ENCODE measurements around the gene SLC17A7.

SLC17A7 gene

DNA sequence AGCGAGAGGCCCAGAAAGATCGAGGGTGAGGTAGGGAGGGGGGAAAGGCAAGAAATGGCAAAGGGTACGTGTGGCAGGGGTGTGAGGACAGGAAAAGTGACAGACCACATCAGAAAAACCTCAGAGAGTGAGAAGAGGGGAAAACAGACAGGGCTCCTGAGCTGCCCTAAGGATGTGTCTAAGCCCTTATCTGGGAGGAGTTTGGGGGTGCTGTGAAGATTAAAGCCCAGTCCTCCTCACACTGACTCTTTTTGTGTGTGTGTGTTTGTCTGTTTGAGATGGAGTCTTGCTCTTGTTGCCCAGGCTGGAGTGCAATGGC, 17.4 kb downstream of the SLC17A7 start:
- TF ChIP-seq, protein P1, sequence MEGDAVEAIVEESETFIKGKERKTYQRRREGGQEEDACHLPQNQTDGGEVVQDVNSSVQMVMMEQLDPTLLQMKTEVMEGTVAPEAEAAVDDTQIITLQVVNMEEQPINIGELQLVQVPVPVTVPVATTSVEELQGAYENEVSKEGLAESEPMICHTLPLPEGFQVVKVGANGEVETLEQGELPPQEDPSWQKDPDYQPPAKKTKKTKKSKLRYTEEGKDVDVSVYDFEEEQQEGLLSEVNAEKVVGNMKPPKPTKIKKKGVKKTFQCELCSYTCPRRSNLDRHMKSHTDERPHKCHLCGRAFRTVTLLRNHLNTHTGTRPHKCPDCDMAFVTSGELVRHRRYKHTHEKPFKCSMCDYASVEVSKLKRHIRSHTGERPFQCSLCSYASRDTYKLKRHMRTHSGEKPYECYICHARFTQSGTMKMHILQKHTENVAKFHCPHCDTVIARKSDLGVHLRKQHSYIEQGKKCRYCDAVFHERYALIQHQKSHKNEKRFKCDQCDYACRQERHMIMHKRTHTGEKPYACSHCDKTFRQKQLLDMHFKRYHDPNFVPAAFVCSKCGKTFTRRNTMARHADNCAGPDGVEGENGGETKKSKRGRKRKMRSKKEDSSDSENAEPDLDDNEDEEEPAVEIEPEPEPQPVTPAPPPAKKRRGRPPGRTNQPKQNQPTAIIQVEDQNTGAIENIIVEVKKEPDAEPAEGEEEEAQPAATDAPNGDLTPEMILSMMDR (IDR thresholded peaks at IDR 0.05; ENCODE audit: extremely low read depth, insufficient read depth, missing control alignments) = no peak
- DNase-seq (ENCODE audit: low spot score) = no peak
- in situ Hi-C loops (cut with MboI; ENCODE audit: low pct_unique_long_range_greater_than_20kb, low sequenced_read_pairs, unreplicated experiment) = no loop called here

DNA sequence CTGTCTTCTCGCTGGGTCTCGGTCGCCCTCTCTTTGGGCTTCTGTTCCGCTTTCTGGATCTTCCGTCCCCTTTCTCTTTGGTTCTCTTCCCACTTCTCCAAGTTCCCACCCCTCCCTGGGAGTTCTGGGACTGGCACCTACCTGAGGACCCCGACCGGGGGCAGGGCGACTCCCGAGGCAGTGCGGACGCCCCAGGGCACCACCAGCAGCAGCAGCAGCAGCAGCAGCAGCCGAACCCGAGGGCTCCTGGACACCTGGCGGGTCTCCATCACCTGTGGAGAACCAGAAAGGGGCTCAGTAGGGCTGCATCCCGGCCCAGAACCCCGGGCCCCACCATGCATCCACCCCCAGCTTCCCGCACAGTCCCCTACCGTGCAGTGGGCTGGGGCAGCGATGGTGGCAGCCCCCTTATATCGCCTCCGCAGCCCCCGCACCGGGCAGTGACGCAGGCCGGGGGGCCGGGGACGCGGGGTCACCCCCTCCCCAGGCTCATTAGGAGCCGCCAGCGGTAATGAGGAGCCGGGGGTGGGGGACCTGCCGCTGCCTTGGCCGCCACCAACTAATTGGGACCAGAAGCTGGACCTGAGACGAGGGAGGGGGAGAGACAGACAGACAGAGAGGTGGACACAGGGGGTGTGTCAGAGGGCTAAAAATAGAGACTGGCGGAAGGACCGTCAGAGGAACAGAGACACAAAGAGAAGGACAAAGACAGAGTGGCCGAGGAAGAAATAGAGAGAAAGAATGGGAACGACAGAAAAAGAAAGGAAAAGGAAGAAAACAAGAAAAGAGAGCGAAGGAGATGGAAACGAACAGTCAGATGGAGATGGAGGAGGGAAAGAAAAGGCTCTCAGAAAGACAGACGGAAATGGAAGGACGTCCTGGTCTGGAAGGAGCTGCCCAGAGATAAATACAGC, 18.0 kb downstream of the SLC17A7 start, which contains the start of gene PTH2:
Gene PTH2, minus strand, starts transcription at position 371 of the 914 bp plus-strand sequence. Its CDS starts 102 bp downstream, at position 269.
- TF ChIP-seq, protein P1 (IDR thresholded peaks at IDR 0.05; ENCODE audit: extremely low read depth, insufficient read depth, missing control alignments) = no peak
- in situ Hi-C loops (cut with MboI; ENCODE audit: low pct_unique_long_range_greater_than_20kb, low sequenced_read_pairs, unreplicated experiment) = no loop called here
- DNase-seq (ENCODE audit: low spot score) = no peak

DNA sequence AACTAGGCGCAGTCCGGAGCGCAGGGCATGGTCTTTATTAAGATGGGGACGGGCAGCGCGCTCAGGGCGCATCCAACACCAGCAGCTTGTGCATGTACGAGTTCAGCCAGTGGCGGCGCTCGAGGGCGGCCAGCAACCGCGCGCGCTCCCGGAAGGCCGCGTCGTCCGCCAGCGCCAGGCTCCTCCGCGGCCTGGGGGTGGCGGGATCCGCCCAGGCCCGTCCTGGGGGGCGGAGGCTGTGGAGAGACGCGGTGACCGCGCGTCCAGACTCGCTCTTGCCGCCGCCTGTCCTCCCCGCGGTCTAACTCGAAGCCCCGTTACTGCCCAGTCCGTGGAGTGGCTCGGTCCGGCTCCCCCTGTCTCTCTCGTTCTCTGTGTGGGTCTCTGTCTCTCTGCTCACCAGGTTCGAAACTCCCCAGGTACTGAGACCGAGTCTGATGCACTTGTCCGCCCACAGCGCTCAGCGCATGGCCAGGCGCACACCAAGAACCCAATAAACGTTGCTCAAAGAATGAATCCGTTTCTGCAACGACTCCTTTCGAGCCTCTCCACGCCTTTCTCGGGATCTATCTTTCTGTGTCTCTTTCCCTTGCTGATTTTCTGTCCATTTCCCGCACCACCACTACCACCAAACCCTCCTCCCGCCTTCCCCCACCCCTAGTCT, 18.8 kb downstream of the SLC17A7 start:
- TF ChIP-seq, protein P1 (IDR thresholded peaks at IDR 0.05; ENCODE audit: extremely low read depth, insufficient read depth, missing control alignments) = peak; percentile 55
- in situ Hi-C loops (cut with MboI; ENCODE audit: low pct_unique_long_range_greater_than_20kb, low sequenced_read_pairs, unreplicated experiment) = no loop called here
- DNase-seq (ENCODE audit: low spot score) = peak; percentile 68

DNA sequence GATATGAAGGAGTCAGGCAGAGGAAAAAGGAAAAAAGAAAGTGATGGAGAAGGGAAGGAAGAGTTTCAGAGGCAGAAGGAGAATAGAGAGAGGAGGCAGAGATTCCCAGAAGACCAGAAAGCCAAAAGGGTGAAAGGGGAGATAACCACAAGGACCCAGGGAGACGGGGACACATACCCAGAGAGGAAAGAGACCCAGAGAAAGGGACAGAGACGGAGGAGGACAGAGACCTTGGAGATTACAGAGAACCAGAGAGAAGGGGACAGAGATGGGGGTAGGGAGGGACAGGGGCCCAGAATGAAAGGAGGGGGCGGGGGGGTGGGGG, 19.5 kb downstream of the SLC17A7 start:
- TF ChIP-seq, protein P1 (IDR thresholded peaks at IDR 0.05; ENCODE audit: extremely low read depth, insufficient read depth, missing control alignments) = no peak
- no peak for DNase-seq (ENCODE audit: low spot score)
- in situ Hi-C loops (cut with MboI; ENCODE audit: low pct_unique_long_range_greater_than_20kb, low sequenced_read_pairs, unreplicated experiment) = no loop called here

DNA sequence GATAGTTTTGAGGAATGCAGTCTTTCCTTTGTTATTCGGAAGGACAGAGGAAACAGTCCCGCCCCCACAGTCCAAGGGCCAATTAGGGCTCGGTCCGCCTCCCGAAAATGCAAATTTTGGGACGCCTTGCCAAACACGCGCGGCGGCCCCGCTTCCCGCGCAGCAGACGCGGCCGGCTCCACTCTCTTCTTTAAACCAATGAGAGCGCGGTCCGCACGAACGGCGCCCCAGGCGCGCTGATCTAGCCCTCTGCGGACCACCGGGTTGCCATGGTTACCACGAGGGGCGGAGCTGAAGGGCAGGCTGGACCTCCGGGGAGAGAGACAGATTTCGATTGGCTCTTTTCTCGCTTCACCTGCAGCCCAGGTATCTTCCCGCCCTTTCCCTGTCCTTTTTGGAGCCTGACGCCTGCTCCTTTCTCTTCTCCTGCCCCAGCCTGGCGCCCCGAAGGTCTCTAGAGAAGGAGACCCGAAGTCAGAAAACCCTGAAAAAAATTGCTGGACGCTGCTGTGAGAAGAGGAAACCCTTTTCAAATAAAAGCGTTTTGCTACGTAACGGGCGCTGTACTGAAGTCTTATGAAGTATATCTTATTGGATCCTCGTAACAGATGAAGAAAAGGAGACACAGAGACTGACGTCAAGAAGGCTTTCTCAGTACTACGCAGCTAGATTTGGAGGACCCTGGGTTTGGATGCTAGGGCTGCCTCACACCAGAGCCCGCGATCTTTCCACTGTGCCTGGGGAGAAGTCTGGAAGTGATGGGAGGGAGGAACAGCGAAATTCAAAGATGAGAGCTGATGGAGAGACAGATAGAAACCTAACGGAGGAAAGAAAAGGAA, 20.1 kb downstream of the SLC17A7 start:
- in situ Hi-C loops (cut with MboI; ENCODE audit: low pct_unique_long_range_greater_than_20kb, low sequenced_read_pairs, unreplicated experiment) = no loop called here
- TF ChIP-seq, protein P1 (IDR thresholded peaks at IDR 0.05; ENCODE audit: extremely low read depth, insufficient read depth, missing control alignments) = no peak
- peak; percentile 76 for DNase-seq (ENCODE audit: low spot score)

DNA sequence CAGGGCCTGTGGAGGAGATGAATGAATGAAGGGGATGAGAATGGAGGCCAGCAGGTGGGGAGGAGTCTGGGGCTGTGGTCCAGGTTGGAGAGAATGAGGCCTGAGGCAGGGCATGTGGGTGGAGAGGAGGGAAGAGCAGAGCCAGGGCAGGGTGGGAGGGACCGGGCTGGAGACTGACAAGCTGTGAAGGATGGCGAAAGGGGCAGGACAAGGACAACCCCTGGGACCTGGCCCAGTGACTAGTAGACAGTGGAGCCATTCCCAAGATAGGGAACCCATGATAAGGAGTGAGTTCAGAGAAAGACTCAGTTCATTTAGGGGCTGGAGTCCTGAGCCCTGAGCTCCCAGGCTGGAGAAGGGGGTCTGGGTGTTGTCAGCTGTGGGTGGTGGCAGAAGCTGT, 21.1 kb downstream of the SLC17A7 start:
- TF ChIP-seq, protein P1 (IDR thresholded peaks at IDR 0.05; ENCODE audit: extremely low read depth, insufficient read depth, missing control alignments) = no peak

More for the DNA sequence above, 21.1 kb downstream of the SLC17A7 start:
- in situ Hi-C loops (cut with MboI; ENCODE audit: low pct_unique_long_range_greater_than_20kb, low sequenced_read_pairs, unreplicated experiment) = no loop called here
- no peak for DNase-seq (ENCODE audit: low spot score)
